HEK293 (cell line): ENCODE measurements around the gene MAP3K6.

Experiments
- CTCF ChIA-PET: fragments of 350-600 bp; formaldehyde crosslinking; extraction: SDS; loops from one replicate; lab custom pipeline; 2021; ENCODE audit warnings: antibody characterized with exemption; lab: Yijun Ruan, JAX
- POLR2A ChIA-PET: fragments of 300-600 bp; formaldehyde crosslinking; extraction: SDS; loops from one replicate; lab custom pipeline; 2020; ENCODE audit warnings: antibody characterized with exemption, inconsistent platforms; lab: Yijun Ruan, JAX
- H3K27ac ChIP-seq: fragments of 200-500 bp; sonication (Bioruptor generic); 2 replicates; pipeline ENCODE4 v1.5.1; 2014; ENCODE audit warnings: low read depth, low read length, control low read depth, inconsistent platforms; ENCODE audit errors: extremely low read depth
- H3K36me3 ChIP-seq, 2 experiments: fragments of 200-500 bp in 1 of 2; sonication (Bioruptor generic) in 1 of 2; 1 replicate in 1 of 2; 2 replicates in 1 of 2; pipeline ENCODE4 v1.5.1; 2014 to 2017; ENCODE audit warnings: inconsistent platforms in 2 of 2, low read length in 2 of 2; ENCODE audit not compliant: control insufficient read depth in 2 of 2, insufficient read depth in 1 of 2
- H3K4me1 ChIP-seq: fragments of 200-500 bp; sonication (Bioruptor generic); 2 replicates; pipeline ENCODE4 v1.5.1; 2014; ENCODE audit warnings: mild to moderate bottlenecking, low read length, inconsistent platforms; ENCODE audit not compliant: control insufficient read depth, insufficient read depth
- H3K4me3 ChIP-seq: 2 replicates; pipeline ENCODE4 v1.5.1; 2011; ENCODE audit warnings: low read depth, mild to moderate bottlenecking, control low read depth, low read length, moderate library complexity
- H3K9me3 ChIP-seq: fragments of 200-500 bp; sonication (Bioruptor generic); 2 replicates; pipeline ENCODE4 v1.5.1; 2014; ENCODE audit warnings: low read depth, low read length, inconsistent platforms; ENCODE audit not compliant: control insufficient read depth, insufficient read depth
- GLI2 ChIP-seq: fragments of 450-650 bp; formaldehyde crosslinking; IDR thresholded peaks from 2 replicates; pipeline ENCODE4; 2017; ENCODE audit warnings: missing biosample characterization, missing genetic modification characterization, low read depth, borderline replicate concordance
- GLIS1 ChIP-seq: fragments of 450-650 bp; formaldehyde crosslinking; IDR thresholded peaks from 2 replicates; pipeline ENCODE4 v1.5.1; 2016; ENCODE audit warnings: missing biosample characterization, missing genetic modification characterization
- IKZF3 ChIP-seq: fragments of 450-650 bp; IDR thresholded peaks from 2 replicates; pipeline ENCODE4 v1.5.0; 2018; ENCODE audit warnings: missing biosample characterization, mild to moderate bottlenecking, missing genetic modification characterization, moderate library complexity
- KLF16 ChIP-seq: fragments of 450-650 bp; formaldehyde crosslinking; IDR thresholded peaks from 2 replicates; pipeline ENCODE4 v1.5.1; 2017; ENCODE audit warnings: missing biosample characterization, missing genetic modification characterization
- OVOL3 ChIP-seq: fragments of 450-650 bp; formaldehyde crosslinking; IDR thresholded peaks from 2 replicates; pipeline ENCODE4 v1.5.1; 2016; ENCODE audit warnings: missing biosample characterization, missing genetic modification characterization
- SALL2 ChIP-seq: fragments of 450-650 bp; formaldehyde crosslinking; IDR thresholded peaks from 2 replicates; pipeline ENCODE4 v1.5.0; 2017; ENCODE audit warnings: missing biosample characterization, mild to moderate bottlenecking, missing genetic modification characterization, borderline replicate concordance
- SCRT1 ChIP-seq: fragments of 450-650 bp; formaldehyde crosslinking; IDR thresholded peaks from 2 replicates; pipeline ENCODE4 v1.5.1; 2016; ENCODE audit warnings: missing biosample characterization, missing genetic modification characterization, borderline replicate concordance
- SCRT2 ChIP-seq: fragments of 450-650 bp; formaldehyde crosslinking; IDR thresholded peaks from 2 replicates; pipeline ENCODE4 v1.5.1; 2016; ENCODE audit warnings: missing biosample characterization, missing genetic modification characterization
- ZBTB20 ChIP-seq: fragments of 450-650 bp; formaldehyde crosslinking; IDR thresholded peaks from 2 replicates; pipeline ENCODE4 v1.5.1; 2016; ENCODE audit warnings: missing biosample characterization, missing genetic modification characterization
- ZBTB48 ChIP-seq: fragments of 450-650 bp; formaldehyde crosslinking; IDR thresholded peaks from 2 replicates; pipeline ENCODE4 v1.5.1; 2016; ENCODE audit warnings: missing biosample characterization, missing genetic modification characterization
- ZFP69B ChIP-seq: fragments of 450-650 bp; formaldehyde crosslinking; IDR thresholded peaks from 2 replicates; pipeline ENCODE4 v1.5.1; 2016; ENCODE audit warnings: missing biosample characterization, missing genetic modification characterization
- ZNF112 ChIP-seq: fragments of 450-650 bp; formaldehyde crosslinking; IDR thresholded peaks from 2 replicates; pipeline ENCODE4 v1.5.0; 2017; ENCODE audit warnings: missing biosample characterization, missing genetic modification characterization
- ZNF341 ChIP-seq: fragments of 450-650 bp; formaldehyde crosslinking; IDR thresholded peaks from 2 replicates; pipeline ENCODE4; 2016; ENCODE audit warnings: low read depth, missing biosample characterization, missing genetic modification characterization
- ZNF423 ChIP-seq: fragments of 450-650 bp; formaldehyde crosslinking; IDR thresholded peaks from 2 replicates; pipeline ENCODE4 v1.5.1; 2016; ENCODE audit warnings: missing biosample characterization, missing genetic modification characterization
- ZNF571 ChIP-seq: fragments of 450-650 bp; formaldehyde crosslinking; IDR thresholded peaks from 2 replicates; pipeline ENCODE4 v1.5.0; 2017; ENCODE audit warnings: missing biosample characterization, missing genetic modification characterization
- ZNF776 ChIP-seq: fragments of 450-650 bp; formaldehyde crosslinking; IDR thresholded peaks from 2 replicates; pipeline ENCODE4 v1.5.0; 2017; ENCODE audit warnings: missing biosample characterization, missing genetic modification characterization, borderline replicate concordance
- ZSCAN16 ChIP-seq: fragments of 450-650 bp; formaldehyde crosslinking; IDR thresholded peaks from 2 replicates; pipeline ENCODE4 v1.5.1; 2016; ENCODE audit warnings: missing biosample characterization, missing genetic modification characterization
- TF ChIP-seq, protein P1 (sequence below): fragments of 450-650 bp; formaldehyde crosslinking; conservative IDR thresholded peaks from 2 replicates; pipeline ENCODE4 v1.5.1; 2016; ENCODE audit warnings: low read depth, missing biosample characterization, missing genetic modification characterization
- TF ChIP-seq, protein P2 (sequence below): fragments of 450-650 bp; formaldehyde crosslinking; conservative IDR thresholded peaks from 2 replicates; pipeline ENCODE4 v1.5.1; 2016; ENCODE audit warnings: low read depth, missing biosample characterization, missing genetic modification characterization
- TF ChIP-seq, protein P3 (sequence below): fragments of 450-650 bp; formaldehyde crosslinking; IDR thresholded peaks from 2 replicates; pipeline ENCODE4 v1.5.1; 2017; ENCODE audit warnings: missing biosample characterization, missing genetic modification characterization
- TF ChIP-seq, protein P4 (sequence below): fragments of 450-650 bp; formaldehyde crosslinking; IDR thresholded peaks from 2 replicates; pipeline ENCODE4 v1.5.1; 2016; ENCODE audit warnings: missing biosample characterization, missing genetic modification characterization
- TF ChIP-seq, protein P5 (sequence below): fragments of 450-650 bp; formaldehyde crosslinking; IDR thresholded peaks from 2 replicates; pipeline ENCODE4 v1.5.1; 2016; ENCODE audit warnings: missing biosample characterization, missing genetic modification characterization

MAP3K6 gene

DNA sequence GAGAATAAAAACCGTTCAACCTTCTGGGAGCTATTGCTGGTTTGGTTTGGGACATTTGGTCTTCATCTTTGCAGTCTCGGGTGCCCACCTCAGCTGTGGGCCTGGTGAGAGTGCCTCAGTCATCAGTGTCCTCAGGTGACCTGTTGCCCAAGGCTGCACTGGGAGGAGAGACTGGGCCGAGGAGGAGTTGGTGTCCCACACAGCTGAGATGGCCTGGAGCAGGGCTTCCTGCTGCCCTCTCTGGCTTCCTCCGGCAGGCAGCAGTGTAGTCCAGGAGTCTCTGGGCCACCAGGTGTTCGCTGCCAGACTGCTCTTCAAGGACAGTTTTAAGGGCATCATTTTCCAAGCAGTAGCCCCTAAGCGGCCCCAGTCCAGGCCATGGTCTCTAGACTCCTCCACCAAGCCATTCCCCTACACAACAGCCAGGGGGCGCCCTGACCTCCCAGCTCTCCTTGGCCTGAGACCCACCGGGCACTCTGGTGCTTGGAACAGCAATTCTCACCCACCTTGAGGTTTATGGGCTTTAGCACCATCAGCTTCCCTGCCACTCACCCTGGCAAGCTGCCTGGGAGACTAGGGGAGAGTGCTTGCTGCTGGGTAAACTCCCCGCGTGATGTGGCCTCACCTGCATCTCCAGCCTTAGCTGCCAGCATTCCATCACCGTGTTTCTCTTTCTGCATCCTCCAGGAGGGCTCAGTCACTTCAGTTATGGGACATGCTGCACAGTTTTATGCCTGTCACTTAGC lies 34.1 kb downstream of the MAP3K6 start:
- peaks cover 6 to 87% of the 10 kb centered on the region in 2 experiments; a peak in 2 of 3 replicates for H3K36me3 ChIP-seq
- POLR2A ChIA-PET = interaction anchor here (1.2 to 1.4 kb wide), 2 partner anchors 8 to 33 kb away, joined by 3 to 8 read pairs; no protein-coding TSS in a partner anchor
- CTCF ChIA-PET = interaction anchor here (0.5 to 4.0 kb wide), 40 partner anchors 8 to 409 kb away, joined by 3 to 39 read pairs (median 4); partner anchors contain the start of genes CD164L2, FCN3, MAP3K6 and SYTL1
- no peak for TF ChIP-seq ZFP69B (tag by site-specific recombination)
- peak; percentile 69; the same call in 1 of the 2 replicates for TF ChIP-seq SCRT1 (tag by site-specific recombination)
- TF ChIP-seq ZNF571 = no peak
- TF ChIP-seq ZNF423 = no peak
- no peak for TF ChIP-seq ZBTB20 (tag by site-specific recombination)
- TF ChIP-seq, protein P1, sequence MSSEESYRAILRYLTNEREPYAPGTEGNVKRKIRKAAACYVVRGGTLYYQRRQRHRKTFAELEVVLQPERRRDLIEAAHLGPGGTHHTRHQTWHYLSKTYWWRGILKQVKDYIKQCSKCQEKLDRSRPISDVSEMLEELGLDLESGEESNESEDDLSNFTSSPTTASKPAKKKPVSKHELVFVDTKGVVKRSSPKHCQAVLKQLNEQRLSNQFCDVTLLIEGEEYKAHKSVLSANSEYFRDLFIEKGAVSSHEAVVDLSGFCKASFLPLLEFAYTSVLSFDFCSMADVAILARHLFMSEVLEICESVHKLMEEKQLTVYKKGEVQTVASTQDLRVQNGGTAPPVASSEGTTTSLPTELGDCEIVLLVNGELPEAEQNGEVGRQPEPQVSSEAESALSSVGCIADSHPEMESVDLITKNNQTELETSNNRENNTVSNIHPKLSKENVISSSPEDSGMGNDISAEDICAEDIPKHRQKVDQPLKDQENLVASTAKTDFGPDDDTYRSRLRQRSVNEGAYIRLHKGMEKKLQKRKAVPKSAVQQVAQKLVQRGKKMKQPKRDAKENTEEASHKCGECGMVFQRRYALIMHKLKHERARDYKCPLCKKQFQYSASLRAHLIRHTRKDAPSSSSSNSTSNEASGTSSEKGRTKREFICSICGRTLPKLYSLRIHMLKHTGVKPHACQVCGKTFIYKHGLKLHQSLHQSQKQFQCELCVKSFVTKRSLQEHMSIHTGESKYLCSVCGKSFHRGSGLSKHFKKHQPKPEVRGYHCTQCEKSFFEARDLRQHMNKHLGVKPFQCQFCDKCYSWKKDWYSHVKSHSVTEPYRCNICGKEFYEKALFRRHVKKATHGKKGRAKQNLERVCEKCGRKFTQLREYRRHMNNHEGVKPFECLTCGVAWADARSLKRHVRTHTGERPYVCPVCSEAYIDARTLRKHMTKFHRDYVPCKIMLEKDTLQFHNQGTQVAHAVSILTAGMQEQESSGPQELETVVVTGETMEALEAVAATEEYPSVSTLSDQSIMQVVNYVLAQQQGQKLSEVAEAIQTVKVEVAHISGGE = no peak
- TF ChIP-seq ZSCAN16 (tag by site-specific recombination) = no peak
- TF ChIP-seq ZBTB48 (tag by site-specific recombination) = peak; percentile 36; the same call in 1 of the 2 replicates
- peak; percentile 24; the same call in 1 of the 2 replicates for TF ChIP-seq GLIS1
- no peak for TF ChIP-seq GLI2 (tag by site-specific recombination)
- no peak for TF ChIP-seq SALL2 (tag by site-specific recombination)
- TF ChIP-seq, protein P2, sequence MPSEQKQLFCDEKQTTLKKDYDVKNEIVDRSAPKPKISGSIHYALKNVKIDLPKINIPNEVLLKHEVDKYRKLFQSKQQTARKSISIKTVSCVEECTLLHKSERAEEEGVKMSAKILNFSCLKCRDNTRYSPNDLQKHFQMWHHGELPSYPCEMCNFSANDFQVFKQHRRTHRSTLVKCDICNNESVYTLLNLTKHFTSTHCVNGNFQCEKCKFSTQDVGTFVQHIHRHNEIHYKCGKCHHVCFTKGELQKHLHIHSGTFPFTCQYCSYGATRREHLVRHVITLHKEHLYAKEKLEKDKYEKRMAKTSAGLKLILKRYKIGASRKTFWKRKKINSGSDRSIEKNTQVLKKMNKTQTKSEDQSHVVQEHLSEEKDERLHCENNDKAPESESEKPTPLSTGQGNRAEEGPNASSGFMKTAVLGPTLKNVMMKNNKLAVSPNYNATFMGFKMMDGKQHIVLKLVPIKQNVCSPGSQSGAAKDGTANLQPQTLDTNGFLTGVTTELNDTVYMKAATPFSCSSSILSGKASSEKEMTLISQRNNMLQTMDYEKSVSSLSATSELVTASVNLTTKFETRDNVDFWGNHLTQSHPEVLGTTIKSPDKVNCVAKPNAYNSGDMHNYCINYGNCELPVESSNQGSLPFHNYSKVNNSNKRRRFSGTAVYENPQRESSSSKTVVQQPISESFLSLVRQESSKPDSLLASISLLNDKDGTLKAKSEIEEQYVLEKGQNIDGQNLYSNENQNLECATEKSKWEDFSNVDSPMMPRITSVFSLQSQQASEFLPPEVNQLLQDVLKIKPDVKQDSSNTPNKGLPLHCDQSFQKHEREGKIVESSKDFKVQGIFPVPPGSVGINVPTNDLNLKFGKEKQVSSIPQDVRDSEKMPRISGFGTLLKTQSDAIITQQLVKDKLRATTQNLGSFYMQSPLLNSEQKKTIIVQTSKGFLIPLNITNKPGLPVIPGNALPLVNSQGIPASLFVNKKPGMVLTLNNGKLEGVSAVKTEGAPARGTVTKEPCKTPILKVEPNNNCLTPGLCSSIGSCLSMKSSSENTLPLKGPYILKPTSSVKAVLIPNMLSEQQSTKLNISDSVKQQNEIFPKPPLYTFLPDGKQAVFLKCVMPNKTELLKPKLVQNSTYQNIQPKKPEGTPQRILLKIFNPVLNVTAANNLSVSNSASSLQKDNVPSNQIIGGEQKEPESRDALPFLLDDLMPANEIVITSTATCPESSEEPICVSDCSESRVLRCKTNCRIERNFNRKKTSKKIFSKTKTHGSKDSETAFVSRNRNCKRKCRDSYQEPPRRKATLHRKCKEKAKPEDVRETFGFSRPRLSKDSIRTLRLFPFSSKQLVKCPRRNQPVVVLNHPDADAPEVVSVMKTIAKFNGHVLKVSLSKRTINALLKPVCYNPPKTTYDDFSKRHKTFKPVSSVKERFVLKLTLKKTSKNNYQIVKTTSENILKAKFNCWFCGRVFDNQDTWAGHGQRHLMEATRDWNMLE (tag by site-specific recombination) = no peak
- TF ChIP-seq ZNF112 (tag by site-specific recombination) = no peak
- no peak for TF ChIP-seq KLF16 (tag by site-specific recombination)
- no peak for TF ChIP-seq OVOL3 (tag by site-specific recombination)
- TF ChIP-seq SCRT2 (tag by site-specific recombination) = peak; percentile 91
- TF ChIP-seq, protein P3, sequence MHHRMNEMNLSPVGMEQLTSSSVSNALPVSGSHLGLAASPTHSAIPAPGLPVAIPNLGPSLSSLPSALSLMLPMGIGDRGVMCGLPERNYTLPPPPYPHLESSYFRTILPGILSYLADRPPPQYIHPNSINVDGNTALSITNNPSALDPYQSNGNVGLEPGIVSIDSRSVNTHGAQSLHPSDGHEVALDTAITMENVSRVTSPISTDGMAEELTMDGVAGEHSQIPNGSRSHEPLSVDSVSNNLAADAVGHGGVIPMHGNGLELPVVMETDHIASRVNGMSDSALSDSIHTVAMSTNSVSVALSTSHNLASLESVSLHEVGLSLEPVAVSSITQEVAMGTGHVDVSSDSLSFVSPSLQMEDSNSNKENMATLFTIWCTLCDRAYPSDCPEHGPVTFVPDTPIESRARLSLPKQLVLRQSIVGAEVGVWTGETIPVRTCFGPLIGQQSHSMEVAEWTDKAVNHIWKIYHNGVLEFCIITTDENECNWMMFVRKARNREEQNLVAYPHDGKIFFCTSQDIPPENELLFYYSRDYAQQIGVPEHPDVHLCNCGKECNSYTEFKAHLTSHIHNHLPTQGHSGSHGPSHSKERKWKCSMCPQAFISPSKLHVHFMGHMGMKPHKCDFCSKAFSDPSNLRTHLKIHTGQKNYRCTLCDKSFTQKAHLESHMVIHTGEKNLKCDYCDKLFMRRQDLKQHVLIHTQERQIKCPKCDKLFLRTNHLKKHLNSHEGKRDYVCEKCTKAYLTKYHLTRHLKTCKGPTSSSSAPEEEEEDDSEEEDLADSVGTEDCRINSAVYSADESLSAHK = no peak
- no peak for TF ChIP-seq ZNF776 (tag by site-specific recombination)
- peak; percentile 66 for TF ChIP-seq ZNF341
- TF ChIP-seq, protein P4, sequence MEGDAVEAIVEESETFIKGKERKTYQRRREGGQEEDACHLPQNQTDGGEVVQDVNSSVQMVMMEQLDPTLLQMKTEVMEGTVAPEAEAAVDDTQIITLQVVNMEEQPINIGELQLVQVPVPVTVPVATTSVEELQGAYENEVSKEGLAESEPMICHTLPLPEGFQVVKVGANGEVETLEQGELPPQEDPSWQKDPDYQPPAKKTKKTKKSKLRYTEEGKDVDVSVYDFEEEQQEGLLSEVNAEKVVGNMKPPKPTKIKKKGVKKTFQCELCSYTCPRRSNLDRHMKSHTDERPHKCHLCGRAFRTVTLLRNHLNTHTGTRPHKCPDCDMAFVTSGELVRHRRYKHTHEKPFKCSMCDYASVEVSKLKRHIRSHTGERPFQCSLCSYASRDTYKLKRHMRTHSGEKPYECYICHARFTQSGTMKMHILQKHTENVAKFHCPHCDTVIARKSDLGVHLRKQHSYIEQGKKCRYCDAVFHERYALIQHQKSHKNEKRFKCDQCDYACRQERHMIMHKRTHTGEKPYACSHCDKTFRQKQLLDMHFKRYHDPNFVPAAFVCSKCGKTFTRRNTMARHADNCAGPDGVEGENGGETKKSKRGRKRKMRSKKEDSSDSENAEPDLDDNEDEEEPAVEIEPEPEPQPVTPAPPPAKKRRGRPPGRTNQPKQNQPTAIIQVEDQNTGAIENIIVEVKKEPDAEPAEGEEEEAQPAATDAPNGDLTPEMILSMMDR (tag by site-specific recombination) = peak; percentile 79
- TF ChIP-seq IKZF3 (tag by site-specific recombination) = no peak
- TF ChIP-seq, protein P5, sequence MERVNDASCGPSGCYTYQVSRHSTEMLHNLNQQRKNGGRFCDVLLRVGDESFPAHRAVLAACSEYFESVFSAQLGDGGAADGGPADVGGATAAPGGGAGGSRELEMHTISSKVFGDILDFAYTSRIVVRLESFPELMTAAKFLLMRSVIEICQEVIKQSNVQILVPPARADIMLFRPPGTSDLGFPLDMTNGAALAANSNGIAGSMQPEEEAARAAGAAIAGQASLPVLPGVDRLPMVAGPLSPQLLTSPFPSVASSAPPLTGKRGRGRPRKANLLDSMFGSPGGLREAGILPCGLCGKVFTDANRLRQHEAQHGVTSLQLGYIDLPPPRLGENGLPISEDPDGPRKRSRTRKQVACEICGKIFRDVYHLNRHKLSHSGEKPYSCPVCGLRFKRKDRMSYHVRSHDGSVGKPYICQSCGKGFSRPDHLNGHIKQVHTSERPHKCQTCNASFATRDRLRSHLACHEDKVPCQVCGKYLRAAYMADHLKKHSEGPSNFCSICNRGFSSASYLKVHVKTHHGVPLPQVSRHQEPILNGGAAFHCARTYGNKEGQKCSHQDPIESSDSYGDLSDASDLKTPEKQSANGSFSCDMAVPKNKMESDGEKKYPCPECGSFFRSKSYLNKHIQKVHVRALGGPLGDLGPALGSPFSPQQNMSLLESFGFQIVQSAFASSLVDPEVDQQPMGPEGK (tag by site-specific recombination) = peak; percentile 21; the same call in 1 of the 2 replicates

More for the DNA sequence above, 34.1 kb downstream of the MAP3K6 start:
- Histone ChIP-seq H3K27ac (no peak overlapping the region), H3K4me1 (no peaks in the 10 kb centered on the region), H3K4me3 (no peak overlapping the region), H3K9me3 (no peaks in the 10 kb centered on the region)
